DND-41 (cell line): ENCODE results near the gene SCYGR3.

Source experiments
- ATAC-seq: fragments of 200-7000 bp; cut with Tn5 transposase; 3 replicates; pipeline ENCODE4 v1.9.1; 2021; ENCODE audit warnings: low read depth; ENCODE audit not compliant: insufficient read depth
- DNase-seq: peaks from one replicate; pipeline ENCODE4 v3.0.0-alpha.2; 2020
- H2AFZ ChIP-seq: 2 replicates; pipeline ENCODE4 v1.6.0; 2012; ENCODE audit warnings: low read depth, low read length
- H3K27ac ChIP-seq: 2 replicates; pipeline ENCODE4 v1.5.1; 2012; ENCODE audit warnings: low read length, inconsistent platforms
- H3K27me3 ChIP-seq: fragments of 200-600 bp; sonication (generic); 2 replicates; pipeline ENCODE4 v1.6.0; 2012; ENCODE audit warnings: low read length, mild to moderate bottlenecking, inconsistent platforms; ENCODE audit not compliant: insufficient read depth, poor library complexity
- H3K36me3 ChIP-seq: 2 replicates; pipeline ENCODE4 v1.5.1; 2012; ENCODE audit warnings: low read length, inconsistent platforms; ENCODE audit not compliant: insufficient read depth
- H3K4me1 ChIP-seq: 2 replicates; pipeline ENCODE4 v1.5.1; 2012; ENCODE audit warnings: mild to moderate bottlenecking, low read length; ENCODE audit not compliant: insufficient read depth
- H3K4me2 ChIP-seq: 2 replicates; pipeline ENCODE4 v1.6.0; 2012; ENCODE audit warnings: mild to moderate bottlenecking, moderate library complexity, low read length, inconsistent platforms; ENCODE audit not compliant: insufficient read depth
- H3K4me3 ChIP-seq, 2 experiments: fragments of 200-600 bp in 1 of 2; shearing (Covaris generic) in 1 of 2; 2 replicates each; pipeline ENCODE4 v1.5.1; 2012 to 2016; ENCODE audit warnings: inconsistent platforms in 2 of 2, low read length in 2 of 2, mild to moderate bottlenecking in 2 of 2, low read depth in 1 of 2, moderate library complexity in 1 of 2
- H3K79me2 ChIP-seq: 2 replicates; pipeline ENCODE4 v1.6.0; 2012; ENCODE audit warnings: low read length, inconsistent platforms; ENCODE audit not compliant: insufficient read depth
- H3K9ac ChIP-seq: 2 replicates; pipeline ENCODE4 v1.6.0; 2012; ENCODE audit warnings: low read depth, mild to moderate bottlenecking, inconsistent platforms, low read length, moderate library complexity
- H3K9me3 ChIP-seq: 2 replicates; pipeline ENCODE4 v1.5.1; 2012; ENCODE audit warnings: low read length, moderate library complexity, mild to moderate bottlenecking, inconsistent platforms; ENCODE audit not compliant: insufficient read depth, severe bottlenecking
- H4K20me1 ChIP-seq: 2 replicates; pipeline ENCODE4 v1.6.0; 2012; ENCODE audit warnings: low read length; ENCODE audit not compliant: insufficient read depth
- CTCF ChIP-seq: IDR thresholded peaks from 2 replicates; pipeline ENCODE4 v1.5.1; 2012; ENCODE audit warnings: borderline replicate concordance, low read length, moderate library complexity, mild to moderate bottlenecking; ENCODE audit not compliant: poor library complexity, severe bottlenecking; ENCODE audit errors: extremely low read depth
- EZH2 ChIP-seq: IDR thresholded peaks from 3 replicates; pipeline ENCODE4 v1.6.1; 2012; ENCODE audit warnings: borderline replicate concordance, low read depth, mild to moderate bottlenecking, moderate library complexity, low read length, inconsistent platforms; ENCODE audit not compliant: severe bottlenecking

The SCYGR3 gene

DNA sequence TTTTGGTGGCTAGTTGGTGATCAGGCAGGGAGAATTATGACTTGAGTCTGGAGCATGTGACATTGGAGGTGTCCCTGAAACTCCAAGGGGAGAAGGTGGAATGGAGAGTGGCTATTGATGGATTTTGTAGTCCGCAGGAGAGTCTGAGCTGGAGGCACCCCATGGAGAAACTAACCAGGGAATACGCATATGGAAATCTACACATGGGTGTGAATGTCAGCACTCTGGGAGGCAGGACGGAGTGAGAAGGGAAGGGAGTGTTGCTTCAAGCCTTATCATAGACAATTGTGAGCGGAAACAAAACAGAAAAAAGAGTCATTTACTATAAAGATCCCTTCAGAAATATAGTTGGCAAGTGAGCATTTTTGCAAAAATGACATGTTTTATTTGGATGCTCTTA is 2.0 kb upstream of the SCYGR3 start:
- Histone ChIP-seq H3K36me3 (no peaks in the 10 kb centered on the region), H3K27ac (no peak overlapping the region), H3K79me2 (no peaks in the 10 kb centered on the region), H3K4me1 (no peaks in the 10 kb centered on the region), H3K9me3 (no peaks in the 10 kb centered on the region), H3K4me3 (no peak overlapping the region), H2AFZ (no peak overlapping the region), H3K27me3 (no peaks in the 10 kb centered on the region), H3K9ac (no peak overlapping the region), H3K4me2 (no peak overlapping the region), H4K20me1 (no peaks in the 10 kb centered on the region)
- DNase-seq (no peak), ATAC-seq (no peak)
- TF ChIP-seq CTCF (no peak), EZH2 (no peak)

- Histone ChIP-seq H2AFZ (no peak overlapping the region), H3K9me3 (no peaks in the 10 kb centered on the region), H3K27me3 (no peaks in the 10 kb centered on the region), H4K20me1 (no peaks in the 10 kb centered on the region), H3K36me3 (no peaks in the 10 kb centered on the region), H3K27ac (no peak overlapping the region), H3K4me2 (no peak overlapping the region), H3K9ac (no peak overlapping the region), H3K4me1 (no peaks in the 10 kb centered on the region), H3K4me3 (no peak overlapping the region), H3K79me2 (no peaks in the 10 kb centered on the region)
- TF ChIP-seq CTCF (no peak), EZH2 (no peak)
- DNase-seq (no peak), ATAC-seq (no peak)
Measured at GRCh38 chr2:227615906-227616305, 1.3 kb upstream of the SCYGR3 start.

DNA sequence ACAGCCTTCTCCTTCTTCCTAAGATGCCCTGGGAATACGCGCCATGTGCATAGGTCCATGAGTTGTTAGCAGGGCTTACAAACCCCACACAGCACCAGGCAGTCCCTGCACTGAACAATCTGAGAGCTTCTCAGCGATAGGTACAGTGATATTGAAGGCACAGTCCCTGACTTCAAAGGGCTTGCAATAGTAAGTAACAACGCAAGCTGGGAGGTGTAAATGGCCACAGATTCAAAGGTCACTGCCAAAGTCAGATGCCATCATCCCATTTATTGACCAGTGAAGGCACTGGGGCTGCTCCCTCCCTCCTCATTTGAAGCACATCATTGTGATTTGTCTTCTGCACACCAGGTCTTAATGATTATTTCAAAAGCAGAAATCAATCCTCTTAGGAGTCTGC is 541 bp upstream of the SCYGR3 start:
- H3K9me3 ChIP-seq: no peaks in the 10 kb centered on the region
- no peak for TF ChIP-seq EZH2
- TF ChIP-seq CTCF: no peak
- H3K27me3 ChIP-seq: no peaks in the 10 kb centered on the region
- no peak overlapping the region for H3K4me2 ChIP-seq
- H3K79me2 ChIP-seq: no peaks in the 10 kb centered on the region
- no peak overlapping the region for H3K27ac ChIP-seq
- no peaks in the 10 kb centered on the region for H3K4me1 ChIP-seq
- H4K20me1 ChIP-seq: no peaks in the 10 kb centered on the region
- no peak for DNase-seq
- no peak for ATAC-seq
- H2AFZ ChIP-seq: no peak overlapping the region
- no peak overlapping the region for H3K9ac ChIP-seq
- no peaks in the 10 kb centered on the region for H3K36me3 ChIP-seq
- H3K4me3 ChIP-seq: no peak overlapping the region

DNA sequence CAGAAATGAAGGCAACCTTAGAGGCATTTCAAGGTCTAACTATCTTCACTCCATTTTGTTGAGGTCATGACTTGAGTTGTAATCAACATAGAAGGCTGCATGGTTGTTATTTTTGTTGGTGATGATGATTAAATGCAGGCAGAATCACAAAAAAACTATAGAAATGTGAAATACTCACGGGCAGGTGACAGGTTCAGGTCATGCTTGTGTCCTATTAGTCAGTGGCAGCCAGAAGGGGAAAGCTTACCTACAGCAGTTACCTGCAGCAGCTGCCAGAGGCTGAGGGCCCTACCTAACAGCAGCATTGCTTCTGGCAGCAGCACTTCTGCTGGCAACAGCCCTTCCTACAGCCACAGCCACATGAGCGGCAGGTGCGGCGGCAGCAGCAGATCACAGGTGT is 394 bp downstream of the SCYGR3 start:
- no peak overlapping the region for H2AFZ ChIP-seq
- no peak for DNase-seq
- no peak overlapping the region for H3K4me3 ChIP-seq
- H3K27me3 ChIP-seq: no peaks in the 10 kb centered on the region
- no peaks in the 10 kb centered on the region for H3K79me2 ChIP-seq
- no peak for TF ChIP-seq CTCF
- no peak for TF ChIP-seq EZH2
- ATAC-seq: no peak
- no peaks in the 10 kb centered on the region for H3K4me1 ChIP-seq
- no peaks in the 10 kb centered on the region for H4K20me1 ChIP-seq
- no peaks in the 10 kb centered on the region for H3K36me3 ChIP-seq
- H3K4me2 ChIP-seq: no peak overlapping the region
- no peak overlapping the region for H3K27ac ChIP-seq
- no peak overlapping the region for H3K9ac ChIP-seq
- no peaks in the 10 kb centered on the region for H3K9me3 ChIP-seq
